HepG2 (cell line): ENCODE results near the gene SPRR2G. TPM values are rescaled to one million over a fixed set of nuclear protein-coding genes. Genes with fewer than 3 reads are reported as not detected.

Experiments
- ATAC-seq: fragments of 200-7000 bp; cut with Tn5 transposase; 3 replicates; pipeline ENCODE4 v1.9.1; 2020; ENCODE audit warnings: mild to moderate bottlenecking, moderate library complexity
- BruUV-seq: library from RNA; stranded (reverse); fragments of 400-500 nt; replicated peaks from 2 replicates; lab custom pipeline; 2021; lab: Mats Ljungman, UMichigan
- CTCF ChIA-PET: fragments of 300-600 bp; formaldehyde crosslinking; extraction: SDS; loops from one replicate; lab custom pipeline; 2021; ENCODE audit warnings: low total read pairs, inconsistent platforms, low intra/inter-chr PET ratio; lab: Yijun Ruan, JAX
- POLR2A ChIA-PET: fragments of 350-600 bp; sonication (Branson Sonifier 250); formaldehyde crosslinking; loops from one replicate; lab custom pipeline; 2020; ENCODE audit warnings: antibody characterized with exemption, inconsistent platforms; lab: Yijun Ruan, JAX
- DNase-seq: peaks from one replicate; pipeline ENCODE4 v3.0.0-alpha.2; 2015; ENCODE audit warnings: low spot score
- FAIRE-seq: peaks from 3 replicates; lab custom pipeline; 2011; peaks lifted over from hg19 to GRCh38; lab: Jason Lieb, UNC
- H2AFZ ChIP-seq: one replicate; pipeline ENCODE4 v1.6.1; 2011; ENCODE audit warnings: low read length, inconsistent platforms
- H3K27ac ChIP-seq: fragments of 300-600 bp; 3 replicates; pipeline ENCODE4 v1.8.0; 2011; ENCODE audit warnings: mixed run types, mild to moderate bottlenecking, mixed read lengths, low read length, inconsistent platforms; ENCODE audit not compliant: insufficient read depth; ENCODE audit errors: extremely low read length
- H3K27me3 ChIP-seq, 2 experiments: fragments of 200-600 bp in 1 of 2; 2 replicates in 1 of 2; 3 replicates in 1 of 2; pipeline versions ENCODE4 v1.6.0 to v1.8.0; 2011; ENCODE audit warnings: low read length in 2 of 2, mild to moderate bottlenecking in 2 of 2, moderate library complexity in 2 of 2, inconsistent platforms in 1 of 2; ENCODE audit not compliant: insufficient read depth in 2 of 2, control insufficient read depth in 1 of 2
- H3K36me3 ChIP-seq, 2 experiments: fragments of 200-600 bp in 1 of 2; replicated peaks in 1 of 2; 2 replicates in 1 of 2; 3 replicates in 1 of 2; pipeline versions ENCODE4 v1.5.1 to v1.8.0; 2011; ENCODE audit warnings: low read length in 2 of 2, inconsistent platforms in 1 of 2; ENCODE audit not compliant: insufficient read depth in 2 of 2, control insufficient read depth in 1 of 2
- H3K4me1 ChIP-seq: 2 replicates; pipeline ENCODE4 v1.5.1; 2012; ENCODE audit warnings: low read length, inconsistent platforms; ENCODE audit not compliant: insufficient read depth
- H3K4me2 ChIP-seq: 2 replicates; pipeline ENCODE4 v1.6.0; 2011; ENCODE audit warnings: low read depth, low read length, inconsistent platforms
- H3K4me3 ChIP-seq, 3 experiments: fragments of 200-600 bp in 1 of 3; sonication (generic), shearing (Covaris generic) in 1 of 3; replicated peaks in 1 of 3; 2 replicates each; pipeline ENCODE4 v1.5.1; 2011 to 2016; ENCODE audit warnings: low read length in 3 of 3, inconsistent platforms in 2 of 3, low read depth in 2 of 3, mild to moderate bottlenecking in 2 of 3, control low read depth in 1 of 3, mixed read lengths in 1 of 3; ENCODE audit not compliant: insufficient read depth in 1 of 3
- H3K79me2 ChIP-seq: one replicate; pipeline ENCODE4 v1.6.1; 2011; ENCODE audit warnings: low read length, inconsistent platforms; ENCODE audit not compliant: insufficient read depth
- H3K9ac ChIP-seq: 2 replicates; pipeline ENCODE4 v1.6.0; 2011; ENCODE audit warnings: mild to moderate bottlenecking, low read depth, low read length, inconsistent platforms; ENCODE audit not compliant: insufficient read depth
- H3K9me3 ChIP-seq: 2 replicates; pipeline ENCODE4 v1.5.1; 2012; ENCODE audit warnings: mild to moderate bottlenecking, low read length
- H4K20me1 ChIP-seq: 2 replicates; pipeline ENCODE4 v1.6.0; 2011; ENCODE audit warnings: inconsistent platforms, mild to moderate bottlenecking, low read length, moderate library complexity; ENCODE audit not compliant: insufficient read depth
- BORCS8-MEF2B ChIP-seq: sonication (generic); formaldehyde crosslinking; IDR thresholded peaks from 2 replicates; pipeline ENCODE4 v1.8.0; 2022; ENCODE audit warnings: mild to moderate bottlenecking, missing genetic modification reagents
- GMEB1 ChIP-seq: sonication (generic); formaldehyde crosslinking; IDR thresholded peaks from 2 replicates; pipeline ENCODE4 v1.5.1; 2020; ENCODE audit warnings: missing genetic modification reagents, mild to moderate bottlenecking, borderline replicate concordance
- HOXA7 ChIP-seq: sonication (generic); formaldehyde crosslinking; IDR thresholded peaks from 2 replicates; pipeline ENCODE4 v1.8.1; 2022; ENCODE audit warnings: mild to moderate bottlenecking, missing genetic modification reagents, moderate library complexity
- MAF1 ChIP-seq: sonication (generic); formaldehyde crosslinking; IDR thresholded peaks from 2 replicates; pipeline ENCODE4 v1.5.0; 2020; ENCODE audit warnings: missing genetic modification reagents, borderline replicate concordance
- MBNL3 ChIP-seq: fragments of 250-450 bp; sonication (Bioruptor Pico); conservative IDR thresholded peaks from 2 replicates; pipeline ENCODE4 v1.8.0; 2022; ENCODE audit warnings: mild to moderate bottlenecking, inconsistent platforms
- TP53 ChIP-seq: sonication (generic); formaldehyde crosslinking; conservative IDR thresholded peaks from 2 replicates; pipeline ENCODE4 v1.4.0; 2020; ENCODE audit warnings: missing genetic modification reagents
- WGBS: methylation state at CpG from one replicate; pipeline ENCODE4 v1.1.6; 2017; ENCODE audit warnings: low lambda C conversion rate; 5-methylcytosine and 5-hydroxymethylcytosine counted together
- in situ Hi-C: cut with HindIII; loops from 2 replicates; pipeline ENCODE4 v1.10.0; 2017; ENCODE audit warnings: low pct_unique_long_range_greater_than_20kb; ENCODE audit not compliant: extremely low pct_ligation_motif_present
- intact Hi-C: fragments of 100-400 bp; cut with micrococcal nuclease; formaldehyde crosslinking; loops from one replicate; pipeline ENCODE4 v1.10.0; 2022; ENCODE audit not compliant: unreplicated experiment
- polyA plus RNA-seq, 8 experiments: library from polyadenylated mRNA; depleted of rRNA in 3 of 8; stranded (reverse) in 7 of 8; unstranded in 1 of 8; fragments of >200 nt; fragmentation: Illumina TruSeq in 4 of 8; extraction: Trizol in 4 of 8; gene quantifications; 2 replicates each; pipeline versions ENCODE4 v1.2.1 to v1.2.3, GENCODE V29; 2011 to 2016; ENCODE audit warnings: low read depth in 4 of 8, missing spikeins in 1 of 8, mixed read lengths in 1 of 8; ENCODE audit not compliant: insufficient read depth in 1 of 8
- total RNA-seq, 5 experiments: library from RNA; depleted of rRNA; stranded (reverse); fragments of >200 nt; fragmentation: Illumina TruSeq; extraction: Trizol; gene quantifications; 2 replicates each; pipeline ENCODE4 v1.2.3, GENCODE V29; 2016; ENCODE audit warnings: low read depth in 1 of 5

Gene SPRR2G
- total and polyA plus RNA-seq, 2 of the 13 experiments (the other 11 are each of a cell fraction or from before 2014, with no cell fraction given) = not detected

GRCh38 chr1:153195216-153195615 lies 44.5 kb upstream of the SPRR2G start:
- no TSS peak for BruUV-seq
- no peak overlapping the region for H3K27ac ChIP-seq
- in situ Hi-C loops (loop anchor here (10.0 kb wide), 1 partner anchor 320 kb away; the partner anchor contains the start of gene SMCP), intact Hi-C loops (no loop called here)
- no peaks in the 10 kb centered on the region for H4K20me1 ChIP-seq
- no peak overlapping the region for H3K4me3 ChIP-seq
- H3K9me3 ChIP-seq = no peaks in the 10 kb centered on the region
- no peak for DNase-seq
- no peak for FAIRE-seq
- no peak overlapping the region for H2AFZ ChIP-seq
- no peak overlapping the region for H3K4me2 ChIP-seq
- H3K79me2 ChIP-seq = no peaks in the 10 kb centered on the region
- H3K27me3 ChIP-seq = no peaks in the 10 kb centered on the region; a peak in 1 of 5 replicates
- H3K9ac ChIP-seq = no peak overlapping the region
- no peaks in the 10 kb centered on the region for H3K36me3 ChIP-seq
- ChIA-PET CTCF (no interaction called here), POLR2A (no interaction called here)
- no peak for TF ChIP-seq MAF1 (CRISPR knock-in tag)
- ATAC-seq = no peak
- no peaks in the 10 kb centered on the region for H3K4me1 ChIP-seq
- WGBS = 0% methylated on average over 4 of the region's 4 CpGs

- Histone ChIP-seq H3K9ac (no peak overlapping the region), H2AFZ (no peak overlapping the region), H3K9me3 (no peaks in the 10 kb centered on the region), H3K36me3 (no peaks in the 10 kb centered on the region), H4K20me1 (no peaks in the 10 kb centered on the region), H3K4me2 (no peak overlapping the region), H3K4me1 (no peaks in the 10 kb centered on the region), H3K27ac (no peak overlapping the region), H3K79me2 (no peaks in the 10 kb centered on the region), H3K27me3 (no peaks in the 10 kb centered on the region; a peak in 1 of 5 replicates), H3K4me3 (no peak overlapping the region)
- FAIRE-seq = no peak
- in situ Hi-C loops = loop anchor here (10.0 kb wide), 1 partner anchor 320 kb away; the partner anchor contains the start of gene SMCP
- ChIA-PET POLR2A (no interaction called here), CTCF (no interaction called here)
- DNase-seq = no peak
- 0% methylated on average over 3 of the region's 3 CpGs for WGBS
- BruUV-seq = no TSS peak
- intact Hi-C loops = no loop called here
- ATAC-seq = no peak
- TF ChIP-seq MBNL3 (CRISPR knock-in tag) (no peak), GMEB1 (CRISPR knock-in tag) (no peak), HOXA7 (no peak), BORCS8-MEF2B (CRISPR knock-in tag) (no peak), TP53 (CRISPR knock-in tag) (no peak)
Observed at GRCh38 chr1:153194331-153195050, 43.8 kb upstream of the SPRR2G start.
